MM.1S (cell line): Measurements from ENCODE around the gene DBNDD1.

Experiments used
- EZH2 ChIP-seq: fragments of 300-600 bp; sonication (generic); optimal IDR thresholded peaks from 2 replicates; pipeline ENCODE3; 2017; ENCODE audit warnings: low read depth, mild to moderate bottlenecking, antibody characterized with exemption, low read length, mixed read lengths
- TF ChIP-seq, protein P1 (sequence below): fragments of 300-600 bp; sonication (generic); IDR thresholded peaks from 2 replicates; pipeline ENCODE4 v1.5.1; 2016; ENCODE audit warnings: antibody characterized with exemption, low read length, mixed read lengths

DNA sequence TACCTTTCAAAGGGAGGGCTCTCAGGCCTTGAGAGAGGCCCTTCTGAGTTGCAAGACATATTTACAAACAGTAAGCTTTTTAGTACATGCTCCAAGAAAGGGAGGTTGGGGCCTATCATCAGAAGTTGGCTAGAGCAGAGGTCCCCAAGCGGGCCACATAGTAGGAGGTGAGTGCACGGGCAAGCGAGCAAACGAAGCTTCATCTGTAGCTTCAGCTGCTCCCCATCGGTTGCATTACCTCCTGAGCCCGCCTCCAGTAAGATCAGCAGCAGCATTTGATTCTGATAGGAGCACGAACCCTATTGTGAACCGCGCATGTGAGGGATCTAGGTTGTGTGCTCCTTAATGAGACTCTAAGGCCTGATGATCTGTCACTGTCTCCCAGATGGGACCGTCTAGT lies 31.7 kb upstream of the DBNDD1 start:
- TF ChIP-seq, protein P1, sequence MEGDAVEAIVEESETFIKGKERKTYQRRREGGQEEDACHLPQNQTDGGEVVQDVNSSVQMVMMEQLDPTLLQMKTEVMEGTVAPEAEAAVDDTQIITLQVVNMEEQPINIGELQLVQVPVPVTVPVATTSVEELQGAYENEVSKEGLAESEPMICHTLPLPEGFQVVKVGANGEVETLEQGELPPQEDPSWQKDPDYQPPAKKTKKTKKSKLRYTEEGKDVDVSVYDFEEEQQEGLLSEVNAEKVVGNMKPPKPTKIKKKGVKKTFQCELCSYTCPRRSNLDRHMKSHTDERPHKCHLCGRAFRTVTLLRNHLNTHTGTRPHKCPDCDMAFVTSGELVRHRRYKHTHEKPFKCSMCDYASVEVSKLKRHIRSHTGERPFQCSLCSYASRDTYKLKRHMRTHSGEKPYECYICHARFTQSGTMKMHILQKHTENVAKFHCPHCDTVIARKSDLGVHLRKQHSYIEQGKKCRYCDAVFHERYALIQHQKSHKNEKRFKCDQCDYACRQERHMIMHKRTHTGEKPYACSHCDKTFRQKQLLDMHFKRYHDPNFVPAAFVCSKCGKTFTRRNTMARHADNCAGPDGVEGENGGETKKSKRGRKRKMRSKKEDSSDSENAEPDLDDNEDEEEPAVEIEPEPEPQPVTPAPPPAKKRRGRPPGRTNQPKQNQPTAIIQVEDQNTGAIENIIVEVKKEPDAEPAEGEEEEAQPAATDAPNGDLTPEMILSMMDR: no peak
- no peak for TF ChIP-seq EZH2
